Inferior parietal cortex (tissue), 1 donor: ENCODE data around the gene ADAMTS9.
"Not testable (repeated sequence)": the region's sequence is repeated elsewhere in the genome, so short reads cannot be mapped to it uniquely, and the experiment has no call there.

Experiments used
- DNase-seq: peaks from one replicate; pipeline ENCODE4 v3.0.0-alpha.2; 2016; ENCODE audit errors: extremely low spot score

Gene ADAMTS9

GRCh38 chr3:64575211-64575844 lies 112.5 kb downstream of the ADAMTS9 start:
- DNase-seq: no peak

- no peak for DNase-seq
Observed at GRCh38 chr3:64574194-64574593, 113.6 kb downstream of the ADAMTS9 start.

- DNase-seq: no peak
Observed at GRCh38 chr3:64571982-64572381, 115.8 kb downstream of the ADAMTS9 start.

- DNase-seq: no peak
Observed at GRCh38 chr3:64568895-64569517, 118.8 kb downstream of the ADAMTS9 start.

GRCh38 chr3:64566859-64567258 lies 120.9 kb downstream of the ADAMTS9 start:
- DNase-seq: no peak

GRCh38 chr3:64563751-64564150 lies 124.0 kb downstream of the ADAMTS9 start:
- DNase-seq: no peak

GRCh38 chr3:64561868-64562267 lies 125.9 kb downstream of the ADAMTS9 start:
- no peak for DNase-seq

GRCh38 chr3:64561325-64561843 lies 126.4 kb downstream of the ADAMTS9 start:
- DNase-seq: no peak

GRCh38 chr3:64560791-64561190 lies 127.0 kb downstream of the ADAMTS9 start:
- no peak for DNase-seq

- no peak for DNase-seq
Observed at GRCh38 chr3:64559588-64559987, 128.2 kb downstream of the ADAMTS9 start.

GRCh38 chr3:64556046-64556445 lies 131.8 kb downstream of the ADAMTS9 start:
- DNase-seq: no peak

- no peak for DNase-seq
Observed at GRCh38 chr3:64555351-64555750, 132.4 kb downstream of the ADAMTS9 start.

GRCh38 chr3:64554096-64554920 lies 133.5 kb downstream of the ADAMTS9 start:
- DNase-seq: no peak

- no peak for DNase-seq
Observed at GRCh38 chr3:64552966-64553365, 134.8 kb downstream of the ADAMTS9 start.

- no peak for DNase-seq
Observed at GRCh38 chr3:64552160-64552559, 135.6 kb downstream of the ADAMTS9 start.

- DNase-seq: no peak
Observed at GRCh38 chr3:64551697-64552096, 136.1 kb downstream of the ADAMTS9 start.

GRCh38 chr3:64550745-64551144 lies 137.1 kb downstream of the ADAMTS9 start:
- DNase-seq: no peak

- DNase-seq: no peak
Observed at GRCh38 chr3:64549869-64550268, 137.9 kb downstream of the ADAMTS9 start.

GRCh38 chr3:64548200-64548889 lies 139.5 kb downstream of the ADAMTS9 start:
- no peak for DNase-seq

- no peak for DNase-seq
Observed at GRCh38 chr3:64546856-64547255, 140.9 kb downstream of the ADAMTS9 start.

GRCh38 chr3:64545239-64545638 lies 142.6 kb downstream of the ADAMTS9 start:
- not testable (repeated sequence) for DNase-seq

GRCh38 chr3:64541803-64542202 lies 146.0 kb downstream of the ADAMTS9 start:
- no peak for DNase-seq
